Left ventricle myocardium inferior (tissue), 1 donor: ENCODE data around the gene PIK3CA. TPM values are rescaled to one million over a fixed set of nuclear protein-coding genes. Genes with fewer than 3 reads are reported as not detected.

Experiments used
- DNase-seq: peaks from one replicate; pipeline ENCODE4 v3.0.0-alpha.2; 2020
- H3K27ac ChIP-seq: fragments of 200-600 bp; replicated peaks from 2 replicates; pipeline ENCODE4 v1.8.0; 2021
- H3K27me3 ChIP-seq: fragments of 200-600 bp; 2 replicates; pipeline ENCODE4 v1.8.0; 2021; ENCODE audit warnings: low read depth
- H3K36me3 ChIP-seq: fragments of 200-600 bp; 2 replicates; pipeline ENCODE4 v1.8.0; 2021
- H3K4me1 ChIP-seq: fragments of 200-600 bp; 2 replicates; pipeline ENCODE4 v1.8.0; 2021
- H3K4me3 ChIP-seq: fragments of 200-600 bp; 2 replicates; pipeline ENCODE4 v1.8.0; 2021; ENCODE audit warnings: mild to moderate bottlenecking, moderate library complexity
- H3K9me3 ChIP-seq: fragments of 200-600 bp; replicated peaks from 2 replicates; pipeline ENCODE4 v1.8.0; 2021
- intact Hi-C: fragments of 100-400 bp; cut with micrococcal nuclease; formaldehyde crosslinking; loops from one replicate; pipeline ENCODE4 v1.11.0; 2022
- total RNA-seq: library from RNA; stranded (reverse); fragmentation: NEBNext Ultra II Directional; extraction: Animal tissue kit (Norgen Biotek cat#: 25700); gene quantifications from one replicate; pipeline ENCODE4 v1.2.1, GENCODE V29; 2021
- TF ChIP-seq, protein P1 (sequence below): fragments of 200-600 bp; IDR thresholded peaks from 2 replicates; pipeline ENCODE4 v1.8.0; 2021; ENCODE audit warnings: antibody characterized with exemption, mild to moderate bottlenecking, borderline replicate concordance
- donor health status: DM: no; HTN: yes; CAD: no; lungs with severe emphysema.

Gene PIK3CA
- total RNA-seq, 1 donor from 2014 or later: 19.6 TPM

DNA sequence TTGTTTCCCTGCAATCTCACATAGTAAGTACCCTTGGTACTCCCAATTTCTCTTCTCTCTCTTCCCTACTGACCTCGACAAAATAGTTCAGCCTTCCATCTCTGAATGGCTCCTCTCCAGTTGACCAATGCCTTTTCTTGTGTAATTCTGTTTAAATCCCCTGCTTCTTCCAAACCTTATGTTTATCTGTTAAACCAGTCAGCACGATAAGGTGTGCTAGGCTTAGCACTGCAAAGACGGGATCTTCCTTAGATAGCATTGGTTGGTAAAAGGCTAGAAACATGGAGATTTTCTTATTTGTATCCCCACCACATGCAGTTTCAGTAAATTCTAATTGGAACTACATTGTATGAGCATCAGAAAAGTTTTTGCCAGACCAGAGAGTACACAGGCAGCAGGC lies 128.6 kb downstream of the PIK3CA start:
- H3K36me3 ChIP-seq: no peaks in the 10 kb centered on the region
- TF ChIP-seq, protein P1, sequence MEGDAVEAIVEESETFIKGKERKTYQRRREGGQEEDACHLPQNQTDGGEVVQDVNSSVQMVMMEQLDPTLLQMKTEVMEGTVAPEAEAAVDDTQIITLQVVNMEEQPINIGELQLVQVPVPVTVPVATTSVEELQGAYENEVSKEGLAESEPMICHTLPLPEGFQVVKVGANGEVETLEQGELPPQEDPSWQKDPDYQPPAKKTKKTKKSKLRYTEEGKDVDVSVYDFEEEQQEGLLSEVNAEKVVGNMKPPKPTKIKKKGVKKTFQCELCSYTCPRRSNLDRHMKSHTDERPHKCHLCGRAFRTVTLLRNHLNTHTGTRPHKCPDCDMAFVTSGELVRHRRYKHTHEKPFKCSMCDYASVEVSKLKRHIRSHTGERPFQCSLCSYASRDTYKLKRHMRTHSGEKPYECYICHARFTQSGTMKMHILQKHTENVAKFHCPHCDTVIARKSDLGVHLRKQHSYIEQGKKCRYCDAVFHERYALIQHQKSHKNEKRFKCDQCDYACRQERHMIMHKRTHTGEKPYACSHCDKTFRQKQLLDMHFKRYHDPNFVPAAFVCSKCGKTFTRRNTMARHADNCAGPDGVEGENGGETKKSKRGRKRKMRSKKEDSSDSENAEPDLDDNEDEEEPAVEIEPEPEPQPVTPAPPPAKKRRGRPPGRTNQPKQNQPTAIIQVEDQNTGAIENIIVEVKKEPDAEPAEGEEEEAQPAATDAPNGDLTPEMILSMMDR: no peak
- H3K4me3 ChIP-seq: no peak overlapping the region
- no peak for DNase-seq
- no peak overlapping the region for H3K27ac ChIP-seq
- H3K4me1 ChIP-seq: no peaks in the 10 kb centered on the region
- peaks cover 14% of the 10 kb centered on the region for H3K27me3 ChIP-seq
- no peaks in the 10 kb centered on the region for H3K9me3 ChIP-seq
- intact Hi-C loops: no loop called here

DNA sequence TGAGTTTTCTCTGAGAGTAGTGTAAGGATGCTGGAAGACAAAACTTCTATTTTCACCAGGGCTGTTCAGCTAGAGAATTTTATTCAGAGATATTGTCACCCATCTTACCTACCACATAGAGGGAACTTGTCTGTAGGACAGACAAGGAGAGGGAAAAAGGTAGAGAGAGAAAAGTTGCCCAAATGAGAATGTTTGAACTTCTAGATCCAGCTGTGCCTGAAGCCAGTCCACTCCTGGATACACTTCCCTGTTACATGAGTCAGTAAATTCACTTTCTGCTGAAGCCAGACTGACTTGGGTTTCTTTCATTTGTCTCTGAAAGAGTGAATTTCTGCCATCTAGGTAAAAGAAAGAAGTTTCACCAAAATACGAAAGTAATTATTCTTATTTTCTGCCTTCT lies 130.0 kb downstream of the PIK3CA start:
- no peak overlapping the region for H3K4me3 ChIP-seq
- H3K27me3 ChIP-seq: peaks cover 19% of the 10 kb centered on the region
- H3K27ac ChIP-seq: no peak overlapping the region
- intact Hi-C loops: no loop called here
- H3K4me1 ChIP-seq: no peaks in the 10 kb centered on the region
- H3K36me3 ChIP-seq: no peaks in the 10 kb centered on the region
- TF ChIP-seq, protein P1: no peak
- no peak for DNase-seq
- no peaks in the 10 kb centered on the region for H3K9me3 ChIP-seq

DNA sequence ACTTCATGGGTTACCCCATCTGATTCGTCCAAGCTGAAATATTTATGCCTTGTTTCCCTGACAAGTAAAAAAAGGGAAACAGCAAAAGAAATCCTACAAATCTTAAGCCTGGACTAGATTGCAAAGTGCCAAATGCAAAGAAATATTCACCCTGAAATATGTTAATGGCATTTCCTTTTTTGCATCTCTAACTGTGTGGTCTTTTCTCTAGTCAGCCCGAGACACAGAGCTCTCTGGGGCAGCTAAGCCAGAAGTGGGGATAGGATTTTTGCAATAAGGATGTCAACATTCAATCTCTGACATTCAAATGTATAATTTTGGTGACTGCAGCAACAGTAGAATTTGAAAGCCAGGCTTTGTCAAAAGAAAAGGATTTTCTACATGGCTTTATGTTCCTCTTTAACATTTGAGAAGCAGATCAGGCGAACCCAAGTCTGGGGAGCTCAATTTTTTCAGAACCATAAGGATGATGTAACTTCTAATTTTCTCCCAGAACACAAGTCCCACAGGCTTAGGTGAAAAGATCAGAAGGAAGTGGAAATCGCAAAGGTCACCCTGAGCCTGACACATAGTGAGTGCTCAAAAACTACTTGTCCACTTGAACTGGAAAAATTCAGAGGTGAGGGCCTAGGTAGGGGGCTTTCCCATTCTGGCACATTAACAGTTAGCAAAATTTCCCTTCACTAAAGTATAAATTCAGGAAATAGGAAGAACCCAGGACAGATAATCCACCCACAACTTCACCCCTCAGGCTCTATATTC lies 131.0 kb downstream of the PIK3CA start:
- intact Hi-C loops: no loop called here
- TF ChIP-seq, protein P1: no peak
- Histone ChIP-seq H3K27ac (no peak overlapping the region), H3K27me3 (peaks cover 19% of the 10 kb centered on the region), H3K36me3 (no peaks in the 10 kb centered on the region), H3K9me3 (no peaks in the 10 kb centered on the region), H3K4me3 (no peak overlapping the region), H3K4me1 (no peaks in the 10 kb centered on the region)
- DNase-seq: no peak

DNA sequence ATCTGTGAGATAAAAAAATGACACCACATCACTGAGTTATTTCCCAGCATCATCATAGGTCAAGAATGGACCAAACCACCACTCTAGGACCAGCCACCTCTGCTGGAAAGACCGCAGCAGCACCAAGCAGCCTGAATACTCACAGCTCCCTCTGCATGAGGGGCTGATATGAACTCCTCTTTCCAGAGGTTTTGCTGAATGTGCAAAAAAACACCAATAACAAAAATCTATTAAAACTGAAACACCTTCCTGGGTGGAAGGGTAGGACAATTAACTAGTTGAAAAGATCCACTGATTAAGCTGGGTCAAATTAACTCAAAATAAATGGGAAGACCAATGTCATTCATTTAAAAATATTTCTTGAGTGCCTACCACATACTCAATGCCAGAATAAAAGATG lies 131.7 kb downstream of the PIK3CA start:
- Histone ChIP-seq H3K4me1 (no peaks in the 10 kb centered on the region), H3K4me3 (no peak overlapping the region), H3K27ac (no peak overlapping the region), H3K9me3 (no peaks in the 10 kb centered on the region), H3K36me3 (no peaks in the 10 kb centered on the region), H3K27me3 (peaks cover 19% of the 10 kb centered on the region)
- TF ChIP-seq, protein P1: no peak
- DNase-seq: no peak
- intact Hi-C loops: no loop called here

DNA sequence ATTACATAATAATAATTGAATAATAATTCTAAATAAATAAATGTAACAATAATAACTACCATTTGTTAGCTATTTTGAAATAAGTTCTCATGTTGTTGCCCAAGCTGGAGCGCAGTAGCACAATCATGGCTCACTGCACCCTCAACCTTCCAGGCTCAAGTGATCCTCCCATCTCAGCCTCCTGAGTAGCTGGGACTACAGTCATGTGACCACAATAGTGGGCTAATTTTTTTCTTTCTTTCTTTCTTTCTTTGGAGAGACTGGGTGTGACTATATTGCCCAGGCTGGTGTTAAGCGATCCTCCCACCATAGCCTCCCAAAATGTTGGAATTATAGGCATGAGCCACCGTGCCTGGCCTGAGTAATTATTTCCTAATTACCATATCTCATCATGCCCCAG lies 133.7 kb downstream of the PIK3CA start:
- Histone ChIP-seq H3K36me3 (no peaks in the 10 kb centered on the region), H3K27ac (no peak overlapping the region), H3K4me3 (no peak overlapping the region), H3K4me1 (no peaks in the 10 kb centered on the region), H3K9me3 (no peaks in the 10 kb centered on the region), H3K27me3 (peaks cover 19% of the 10 kb centered on the region)
- no peak for DNase-seq
- TF ChIP-seq, protein P1: no peak
- intact Hi-C loops: no loop called here
